Measurements from ENCODE around the gene AHSG. TPM values are rescaled to one million over a fixed set of nuclear protein-coding genes. Genes with fewer than 3 reads are reported as not detected.

AHSG gene
- total RNA-seq, 4 donors from 2014 or later = 0.36 TPM; not detected in 3

GRCh38 chr3:186644683-186645082 is 31.8 kb downstream of the AHSG start:
- H3K4me3 ChIP-seq (ENCODE audit: low read depth, poor library complexity, severe bottlenecking) = no peak overlapping the region
- DNase-seq (ENCODE audit: low spot score in 2 of 2) = peak; percentile 65 to 83
- 43 to 44% methylated on average over 3 of the region's 3 CpGs for WGBS, 2 donors
- intact Hi-C loops (cut with DNase I; ENCODE audit: low total_unique reads) = no loop called here
- TF ChIP-seq POLR2A (IDR thresholded peaks at IDR 0.05) (no peak), CTCF (IDR thresholded peaks at IDR 0.05) (no peak)

GRCh38 chr3:186646106-186646505 is 33.2 kb downstream of the AHSG start:
- WGBS, 2 donors = 86 to 87% methylated on average over 4 of the region's 4 CpGs
- intact Hi-C loops (cut with DNase I; ENCODE audit: low total_unique reads) = no loop called here
- TF ChIP-seq POLR2A (IDR thresholded peaks at IDR 0.05) (no peak), CTCF (IDR thresholded peaks at IDR 0.05) (no peak)
- DNase-seq (ENCODE audit: low spot score in 2 of 2) = peak in 1 of 2 donors; percentile 25
- H3K4me3 ChIP-seq (ENCODE audit: low read depth, poor library complexity, severe bottlenecking) = no peak overlapping the region

GRCh38 chr3:186646841-186647240 is 34.0 kb downstream of the AHSG start:
- intact Hi-C loops (cut with DNase I; ENCODE audit: low total_unique reads) = no loop called here
- H3K4me3 ChIP-seq (ENCODE audit: low read depth, poor library complexity, severe bottlenecking) = no peak overlapping the region
- TF ChIP-seq POLR2A (IDR thresholded peaks at IDR 0.05) = no peak
- no peak for TF ChIP-seq CTCF (IDR thresholded peaks at IDR 0.05)
- DNase-seq (ENCODE audit: low spot score in 2 of 2) = no peak
- 67 to 73% methylated on average over 1 of the region's 1 CpG for WGBS, 2 donors

GRCh38 chr3:186648851-186649250 is 36.0 kb downstream of the AHSG start:
- no peak for DNase-seq (ENCODE audit: low spot score in 2 of 2)
- TF ChIP-seq POLR2A (IDR thresholded peaks at IDR 0.05) (no peak), CTCF (IDR thresholded peaks at IDR 0.05) (no peak)
- 72 to 82% methylated on average over 1 of the region's 1 CpG for WGBS, 2 donors
- H3K4me3 ChIP-seq (ENCODE audit: low read depth, poor library complexity, severe bottlenecking) = no peak overlapping the region
- intact Hi-C loops (cut with DNase I; ENCODE audit: low total_unique reads) = no loop called here

GRCh38 chr3:186651678-186652215 is 38.9 kb downstream of the AHSG start:
- TF ChIP-seq CTCF (IDR thresholded peaks at IDR 0.05) = no peak
- no peak for TF ChIP-seq POLR2A (IDR thresholded peaks at IDR 0.05)
- no peak for DNase-seq (ENCODE audit: low spot score in 2 of 2)
- intact Hi-C loops (cut with DNase I; ENCODE audit: low total_unique reads) = no loop called here
- WGBS, 2 donors = 69 to 70% methylated on average over 3 of the region's 3 CpGs
- H3K4me3 ChIP-seq (ENCODE audit: low read depth, poor library complexity, severe bottlenecking) = no peak overlapping the region

- no peak for DNase-seq (ENCODE audit: low spot score in 2 of 2)
- H3K4me3 ChIP-seq (ENCODE audit: low read depth, poor library complexity, severe bottlenecking) = no peak overlapping the region
- intact Hi-C loops (cut with DNase I; ENCODE audit: low total_unique reads) = no loop called here
- 64 to 78% methylated on average over 7 of the region's 7 CpGs for WGBS, 2 donors
- TF ChIP-seq CTCF (IDR thresholded peaks at IDR 0.05) (no peak), POLR2A (IDR thresholded peaks at IDR 0.05) (no peak)
Observed at GRCh38 chr3:186653080-186653707, 40.3 kb downstream of the AHSG start.
